CD14-positive monocyte (primary cell): Measurements from ENCODE around the gene NDST4. TPM values are rescaled to one million over a fixed set of nuclear protein-coding genes. Genes with fewer than 3 reads are reported as not detected.

Source experiments
- DNase-seq, 3 donors: peaks; one replicate each; pipeline ENCODE4 v3.0.0-alpha.2; 2011 to 2022
- H2AFZ ChIP-seq: 2 replicates; pipeline ENCODE4 v1.6.0; 2012; ENCODE audit warnings: mild to moderate bottlenecking, low read depth, low read length, inconsistent platforms; ENCODE audit not compliant: insufficient read depth, poor library complexity, severe bottlenecking
- H3K27ac ChIP-seq, 2 donors: 1 replicate in 1 of 2; 2 replicates in 1 of 2; pipeline ENCODE4 v1.5.1; 2012 to 2013; ENCODE audit warnings: low read length in 2 of 2, control low read depth in 1 of 2, inconsistent platforms in 1 of 2, low read depth in 1 of 2, mild to moderate bottlenecking in 1 of 2
- H3K27me3 ChIP-seq, 2 donors: one replicate each; pipeline versions ENCODE4 v1.6.0 to v1.6.1; 2011 to 2013; ENCODE audit warnings: low read length in 2 of 2; ENCODE audit not compliant: control insufficient read depth in 2 of 2, insufficient read depth in 2 of 2
- H3K36me3 ChIP-seq, 2 donors: replicated peaks in 1 of 2; 1 replicate in 1 of 2; 2 replicates in 1 of 2; pipeline versions ENCODE4 v1.5.1 to v1.6.1; 2012 to 2013; ENCODE audit warnings: low read length in 2 of 2, control low read depth in 1 of 2, inconsistent platforms in 1 of 2, mild to moderate bottlenecking in 1 of 2; ENCODE audit not compliant: insufficient read depth in 2 of 2, control insufficient read depth in 1 of 2
- H3K4me1 ChIP-seq, 2 donors: 1 replicate in 1 of 2; 2 replicates in 1 of 2; pipeline versions ENCODE4 v1.5.1 to v1.6.1; 2012 to 2013; ENCODE audit warnings: low read length in 2 of 2, control low read depth in 1 of 2, inconsistent platforms in 1 of 2, mild to moderate bottlenecking in 1 of 2, moderate library complexity in 1 of 2; ENCODE audit not compliant: insufficient read depth in 2 of 2, control insufficient read depth in 1 of 2
- H3K4me2 ChIP-seq: replicated peaks from 2 replicates; pipeline ENCODE3; 2012; ENCODE audit warnings: low read length, moderate library complexity, mild to moderate bottlenecking; ENCODE audit not compliant: poor library complexity, severe bottlenecking; ENCODE audit errors: extremely low read depth
- H3K4me3 ChIP-seq, 3 experiments: fragments of 200-600 bp in 1 of 3; sonication (generic) in 1 of 3; replicated peaks in 1 of 3; 1 replicate in 2 of 3; 2 replicates in 1 of 3; pipeline ENCODE4 v1.5.1; 2011 to 2013; ENCODE audit warnings: low read length in 3 of 3, mild to moderate bottlenecking in 3 of 3, control low read depth in 2 of 3, low read depth in 2 of 3, inconsistent platforms in 1 of 3, moderate library complexity in 1 of 3
- H3K79me2 ChIP-seq: 2 replicates; pipeline ENCODE4 v1.6.0; 2012; ENCODE audit warnings: mild to moderate bottlenecking, control low read depth, inconsistent platforms, low read length, moderate library complexity; ENCODE audit not compliant: insufficient read depth
- H3K9ac ChIP-seq: 2 replicates; pipeline ENCODE4 v1.6.0; 2017; ENCODE audit warnings: low read length, mild to moderate bottlenecking; ENCODE audit not compliant: insufficient read depth, poor library complexity, severe bottlenecking
- H3K9me3 ChIP-seq, 2 donors: replicated peaks in 1 of 2; 1 replicate in 1 of 2; 2 replicates in 1 of 2; pipeline versions ENCODE4 v1.5.1 to v1.6.1; 2012 to 2013; ENCODE audit warnings: low read length in 2 of 2, control low read depth in 1 of 2; ENCODE audit not compliant: control insufficient read depth in 1 of 2, insufficient read depth in 1 of 2
- H4K20me1 ChIP-seq: 2 replicates; pipeline ENCODE4 v1.6.0; 2012; ENCODE audit warnings: mild to moderate bottlenecking, low read length, control low read depth, moderate library complexity; ENCODE audit not compliant: insufficient read depth
- H3K27ac Mint-ChIP-seq, 7 donors: one replicate each; pipeline ENCODE4 v1.8.0; 2020; ENCODE audit warnings: mild to moderate bottlenecking in 7 of 7, mixed read lengths in 7 of 7, moderate library complexity in 6 of 7, inconsistent platforms in 2 of 7
- H3K27me3 Mint-ChIP-seq, 3 donors: one replicate each; pipeline ENCODE4 v1.8.0; 2021 to 2022; ENCODE audit warnings: low read depth in 3 of 3, mild to moderate bottlenecking in 3 of 3, mixed read lengths in 3 of 3, moderate library complexity in 3 of 3, inconsistent platforms in 1 of 3
- H3K36me3 Mint-ChIP-seq, 2 donors: one replicate each; pipeline ENCODE4 v1.8.0; 2020; ENCODE audit warnings: mixed read lengths in 2 of 2, inconsistent platforms in 1 of 2, mild to moderate bottlenecking in 1 of 2
- H3K4me1 Mint-ChIP-seq: one replicate; pipeline ENCODE4 v1.8.0; 2020; ENCODE audit warnings: mild to moderate bottlenecking, mixed read lengths
- H3K4me3 Mint-ChIP-seq, 2 donors: one replicate each; pipeline ENCODE4 v1.8.0; 2020; ENCODE audit warnings: mild to moderate bottlenecking in 2 of 2, mixed read lengths in 2 of 2, moderate library complexity in 1 of 2
- H3K9me3 Mint-ChIP-seq, 7 donors: one replicate each; pipeline ENCODE4 v1.8.0; 2020 to 2022; ENCODE audit warnings: mixed read lengths in 7 of 7, mild to moderate bottlenecking in 6 of 7, moderate library complexity in 6 of 7, inconsistent platforms in 2 of 7
- CTCF ChIP-seq: fragments of 200-600 bp; IDR thresholded peaks from one replicate; pipeline ENCODE4 v1.8.0; 2022; ENCODE audit warnings: antibody characterized with exemption, mild to moderate bottlenecking
- WGBS: methylation state at CpG from one replicate; pipeline ENCODE4 v1.1.5; 2013; ENCODE audit warnings: missing lambda C conversion rate; ENCODE audit not compliant: insufficient coverage; 5-methylcytosine and 5-hydroxymethylcytosine counted together
- intact Hi-C, 2 donors: fragments of 100-400 bp; cut with micrococcal nuclease; formaldehyde crosslinking; loops; one replicate each; pipeline versions ENCODE4 v1.15.0 to v1.15.1; 2023
- polyA plus RNA-seq, 3 donors: library from polyadenylated mRNA; depleted of rRNA in 1 of 3; unstranded in 2 of 3; stranded (reverse) in 1 of 3; fragments of 300-500 nt in 2 of 3; fragments of >200 nt in 1 of 3; fragmentation: Illumina TruSeq in 2 of 3; gene quantifications; 1 replicate in 2 of 3; 2 replicates in 1 of 3; pipeline ENCODE4 v1.2.3, GENCODE V29; 2012 to 2021

Gene NDST4
- polyA plus RNA-seq, 3 donors, result not detected

- H3K36me3 Mint-ChIP-seq, result no peaks in the 10 kb centered on the region
- Histone ChIP-seq H3K27ac (no peak overlapping the region), H3K36me3 (no peaks in the 10 kb centered on the region), H3K79me2 (no peaks in the 10 kb centered on the region), H3K9me3 (no peaks in the 10 kb centered on the region), H3K9ac (no peak overlapping the region), H3K4me3 (no peak overlapping the region), H3K4me2 (no peak overlapping the region), H3K4me1 (no peaks in the 10 kb centered on the region), H2AFZ (no peak overlapping the region), H3K27me3 (no peaks in the 10 kb centered on the region), H4K20me1 (no peaks in the 10 kb centered on the region)
- WGBS, result no CpG with 5 or more reads among the region's 1 CpG
- no peak for TF ChIP-seq CTCF
- H3K27me3 Mint-ChIP-seq, result peaks cover 0 to 2% (median 0%) of the 10 kb centered on the region in 3 donors
- no peaks in the 10 kb centered on the region for H3K4me1 Mint-ChIP-seq
- DNase-seq, result no peak
- H3K4me3 Mint-ChIP-seq, result no peak overlapping the region
- intact Hi-C loops, result no loop called here
- H3K27ac Mint-ChIP-seq, result no peak overlapping the region
- H3K9me3 Mint-ChIP-seq, result peaks cover 0 to 7% (median 0%) of the 10 kb centered on the region in 7 donors
These were observed 113.5 kb downstream of the NDST4 start for GRCh38 chr4:114999880-115000279.

- Histone ChIP-seq H3K36me3 (no peaks in the 10 kb centered on the region), H3K27me3 (no peaks in the 10 kb centered on the region), H3K9ac (no peak overlapping the region), H3K4me1 (no peaks in the 10 kb centered on the region), H3K4me2 (no peak overlapping the region), H3K4me3 (no peak overlapping the region), H3K27ac (no peak overlapping the region), H3K79me2 (no peaks in the 10 kb centered on the region), H4K20me1 (no peaks in the 10 kb centered on the region), H2AFZ (no peak overlapping the region), H3K9me3 (no peaks in the 10 kb centered on the region)
- H3K4me1 Mint-ChIP-seq, result no peaks in the 10 kb centered on the region
- no peak overlapping the region for H3K4me3 Mint-ChIP-seq
- H3K27ac Mint-ChIP-seq, result no peak overlapping the region
- H3K36me3 Mint-ChIP-seq, result no peaks in the 10 kb centered on the region
- intact Hi-C loops, result no loop called here
- H3K27me3 Mint-ChIP-seq, result peaks cover 0 to 2% (median 0%) of the 10 kb centered on the region in 3 donors
- no peak for TF ChIP-seq CTCF
- DNase-seq, result no peak
- peaks cover 0 to 7% (median 0%) of the 10 kb centered on the region in 7 donors for H3K9me3 Mint-ChIP-seq
These were observed 115.1 kb downstream of the NDST4 start for GRCh38 chr4:114998316-114998715.
